DMS 273 (cell line): ENCODE data around the gene NBEA.
A peak's percentile ranks its signal among the peaks of the same experiment; 100 is the strongest.
"Not testable (repeated sequence)": the region's sequence is repeated elsewhere in the genome, so short reads cannot be mapped to it uniquely, and the experiment has no call there.

ENCODE experiments used
- DNase-seq: peaks from one replicate; lab custom pipeline; 2025; ENCODE audit not compliant: unreplicated experiment; lab: John Stamatoyannopoulos, UW

The NBEA gene, protein sequence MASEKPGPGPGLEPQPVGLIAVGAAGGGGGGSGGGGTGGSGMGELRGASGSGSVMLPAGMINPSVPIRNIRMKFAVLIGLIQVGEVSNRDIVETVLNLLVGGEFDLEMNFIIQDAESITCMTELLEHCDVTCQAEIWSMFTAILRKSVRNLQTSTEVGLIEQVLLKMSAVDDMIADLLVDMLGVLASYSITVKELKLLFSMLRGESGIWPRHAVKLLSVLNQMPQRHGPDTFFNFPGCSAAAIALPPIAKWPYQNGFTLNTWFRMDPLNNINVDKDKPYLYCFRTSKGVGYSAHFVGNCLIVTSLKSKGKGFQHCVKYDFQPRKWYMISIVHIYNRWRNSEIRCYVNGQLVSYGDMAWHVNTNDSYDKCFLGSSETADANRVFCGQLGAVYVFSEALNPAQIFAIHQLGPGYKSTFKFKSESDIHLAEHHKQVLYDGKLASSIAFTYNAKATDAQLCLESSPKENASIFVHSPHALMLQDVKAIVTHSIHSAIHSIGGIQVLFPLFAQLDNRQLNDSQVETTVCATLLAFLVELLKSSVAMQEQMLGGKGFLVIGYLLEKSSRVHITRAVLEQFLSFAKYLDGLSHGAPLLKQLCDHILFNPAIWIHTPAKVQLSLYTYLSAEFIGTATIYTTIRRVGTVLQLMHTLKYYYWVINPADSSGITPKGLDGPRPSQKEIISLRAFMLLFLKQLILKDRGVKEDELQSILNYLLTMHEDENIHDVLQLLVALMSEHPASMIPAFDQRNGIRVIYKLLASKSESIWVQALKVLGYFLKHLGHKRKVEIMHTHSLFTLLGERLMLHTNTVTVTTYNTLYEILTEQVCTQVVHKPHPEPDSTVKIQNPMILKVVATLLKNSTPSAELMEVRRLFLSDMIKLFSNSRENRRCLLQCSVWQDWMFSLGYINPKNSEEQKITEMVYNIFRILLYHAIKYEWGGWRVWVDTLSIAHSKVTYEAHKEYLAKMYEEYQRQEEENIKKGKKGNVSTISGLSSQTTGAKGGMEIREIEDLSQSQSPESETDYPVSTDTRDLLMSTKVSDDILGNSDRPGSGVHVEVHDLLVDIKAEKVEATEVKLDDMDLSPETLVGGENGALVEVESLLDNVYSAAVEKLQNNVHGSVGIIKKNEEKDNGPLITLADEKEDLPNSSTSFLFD (N-terminal part only)

DNA sequence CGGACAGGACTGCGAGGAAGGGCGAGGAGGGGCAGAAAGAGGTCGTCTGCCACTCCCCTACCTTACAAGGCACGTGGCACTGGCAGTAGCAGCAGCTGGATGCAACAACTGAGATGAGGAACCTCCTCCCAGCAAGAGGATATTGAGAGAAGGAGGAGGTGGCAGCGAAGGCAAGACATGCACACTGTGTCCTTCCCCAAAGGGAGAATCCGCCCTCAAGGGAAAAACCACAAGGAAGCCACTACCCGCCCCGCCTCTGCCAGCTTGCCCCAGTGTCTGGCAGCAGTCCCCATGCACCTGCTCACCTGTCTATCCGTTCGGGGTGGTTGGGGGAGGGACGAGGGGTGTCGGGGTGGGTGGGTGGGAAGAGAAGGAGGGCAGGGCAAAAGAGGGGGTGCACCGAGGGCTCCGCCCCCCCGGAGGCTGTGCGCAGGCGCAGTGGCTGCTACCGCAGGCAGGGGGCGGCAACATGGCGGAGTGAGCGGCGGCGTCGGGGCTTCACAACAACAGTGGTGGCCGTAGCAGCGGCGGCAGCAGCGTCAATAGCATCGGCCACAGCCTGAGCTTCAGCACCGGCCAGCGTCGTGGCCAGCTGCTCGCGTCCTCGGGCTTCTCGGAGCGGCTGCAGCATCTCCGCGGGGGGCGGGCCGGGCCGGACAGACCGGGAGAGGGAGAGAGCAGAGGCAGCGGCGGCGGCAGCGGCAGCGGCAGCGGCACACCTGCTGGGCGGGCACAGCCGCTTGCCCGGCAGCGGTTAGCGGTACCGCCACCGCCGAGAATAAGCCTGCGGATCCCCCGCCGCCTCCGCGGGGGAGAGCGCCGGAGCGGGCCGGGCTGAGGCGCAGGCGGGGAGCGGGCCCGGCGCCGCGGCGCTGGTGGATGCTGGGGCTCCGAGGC, at the start of gene NBEA:
TSS of gene NBEA (plus strand) at position 436 of the 897 bp plus-strand sequence. CDS start 551 bp downstream, outside the sequence.
- DNase-seq = peak; percentile 79

DNA sequence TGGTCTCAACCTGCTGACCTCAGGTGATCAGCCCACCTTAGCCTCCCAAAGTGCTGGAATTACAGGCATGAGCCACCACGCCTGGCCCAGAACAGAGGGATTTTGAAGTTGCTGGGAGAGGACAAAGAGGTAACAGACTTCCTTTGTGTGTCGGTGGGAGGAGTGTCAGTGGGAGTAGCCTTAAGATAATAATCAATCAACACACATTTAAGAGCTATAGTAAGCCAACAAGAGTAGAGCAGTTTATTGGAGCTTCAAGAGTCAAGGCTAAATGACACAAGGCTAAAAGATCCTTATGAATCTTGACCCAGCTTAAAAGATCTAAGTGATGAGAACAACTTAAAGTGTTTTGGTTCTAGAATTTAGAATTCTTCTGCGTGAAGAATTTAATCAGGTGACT, 47.3 kb upstream of the NBEA start:
- no peak for DNase-seq

DNA sequence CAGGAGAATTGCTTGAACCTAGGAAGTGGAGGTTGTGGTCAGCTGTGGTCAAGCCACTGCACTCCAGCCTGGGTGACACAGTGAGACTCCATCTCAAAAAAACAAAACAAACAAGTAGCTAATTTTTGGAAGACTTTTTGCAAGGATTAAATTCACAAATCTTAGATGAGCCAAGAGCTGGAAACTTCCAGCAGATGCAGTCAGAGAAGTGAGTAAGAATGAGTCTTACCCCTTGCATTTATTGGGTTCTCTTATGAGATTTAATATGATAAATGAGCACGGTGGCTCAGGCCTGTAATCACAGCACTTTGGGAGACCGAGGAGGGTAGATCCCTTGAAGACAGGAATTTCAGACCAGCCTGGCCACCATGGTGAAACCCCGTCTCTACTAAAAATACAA, 44.9 kb upstream of the NBEA start:
- no peak for DNase-seq

DNA sequence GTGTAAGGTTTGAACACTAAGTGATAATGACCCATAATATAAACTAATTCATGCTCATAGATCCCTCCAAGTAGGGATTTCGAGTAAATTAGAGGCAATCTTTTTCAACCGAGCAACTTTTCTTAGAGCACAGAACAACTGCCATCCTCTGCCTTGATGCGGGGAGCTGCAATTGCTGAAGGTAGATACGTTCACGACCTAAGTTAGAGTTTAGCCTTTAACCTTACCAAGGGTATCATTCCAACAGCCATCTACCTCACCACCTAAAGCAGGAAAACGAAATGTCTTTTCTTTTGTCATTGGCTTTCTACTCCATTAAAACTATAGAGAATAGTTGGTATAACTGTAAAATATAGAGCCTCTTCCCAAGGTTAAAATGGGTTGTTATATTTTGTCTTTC, 42.2 kb upstream of the NBEA start:
- no peak for DNase-seq

DNA sequence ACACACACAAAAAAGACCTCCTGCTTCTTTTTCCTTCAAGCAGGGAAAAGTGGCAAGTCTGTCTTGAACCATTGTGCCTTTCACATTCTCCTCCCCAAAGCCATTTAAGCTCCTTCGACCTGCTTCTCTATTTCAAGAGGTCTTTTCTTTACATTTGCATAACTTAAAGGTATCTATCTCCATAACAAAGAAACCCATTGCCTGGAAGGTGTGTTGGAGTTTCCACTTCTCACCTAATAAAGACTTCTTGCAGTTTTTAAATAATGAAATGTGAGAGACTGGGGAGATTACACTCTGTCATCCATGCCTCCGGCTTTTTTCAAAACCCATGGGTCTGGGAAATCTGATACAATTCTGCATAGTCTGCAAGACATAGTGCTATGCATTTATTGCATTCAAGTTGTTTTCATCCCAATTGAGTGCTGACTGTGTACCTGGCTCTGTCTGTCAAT, 41.8 kb upstream of the NBEA start:
- no peak for DNase-seq

DNA sequence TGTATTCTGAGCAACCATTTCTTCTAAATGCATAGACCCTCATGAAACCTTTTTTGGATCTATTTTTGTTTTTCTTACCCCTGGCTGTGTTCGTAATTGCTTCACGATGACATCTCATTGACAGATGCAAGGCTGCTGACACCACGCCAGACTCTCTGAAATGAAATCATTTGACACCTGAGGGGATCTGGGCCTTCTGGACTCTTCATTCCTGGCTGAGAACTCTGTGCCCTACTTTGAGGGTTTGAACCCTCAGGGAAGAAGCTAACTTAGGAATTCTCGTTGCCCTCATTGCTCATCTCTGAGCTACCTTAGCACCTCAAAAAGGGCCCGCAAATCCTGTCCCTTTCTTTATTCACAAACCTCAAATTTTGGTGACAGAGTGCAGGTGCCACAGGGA, 40.5 kb upstream of the NBEA start:
- no peak for DNase-seq

DNA sequence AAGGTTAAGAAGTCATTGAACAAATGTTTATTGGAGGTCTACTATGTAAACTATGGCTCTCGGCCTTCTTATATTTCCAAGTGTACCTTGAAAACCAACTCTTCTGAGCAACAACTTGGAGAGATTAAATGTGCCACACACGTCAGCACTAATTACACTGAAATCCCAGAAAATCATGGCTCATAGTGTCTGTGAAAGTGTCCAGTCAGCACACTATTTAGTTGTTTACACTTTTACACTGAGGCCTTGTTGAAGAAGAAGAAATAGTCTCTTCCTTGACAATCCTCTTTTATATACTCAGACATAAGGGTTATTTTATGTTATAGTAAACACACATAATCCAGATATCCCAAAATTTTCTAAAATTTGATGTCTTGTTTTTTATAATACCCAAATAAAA, 30.9 kb upstream of the NBEA start:
- no peak for DNase-seq

DNA sequence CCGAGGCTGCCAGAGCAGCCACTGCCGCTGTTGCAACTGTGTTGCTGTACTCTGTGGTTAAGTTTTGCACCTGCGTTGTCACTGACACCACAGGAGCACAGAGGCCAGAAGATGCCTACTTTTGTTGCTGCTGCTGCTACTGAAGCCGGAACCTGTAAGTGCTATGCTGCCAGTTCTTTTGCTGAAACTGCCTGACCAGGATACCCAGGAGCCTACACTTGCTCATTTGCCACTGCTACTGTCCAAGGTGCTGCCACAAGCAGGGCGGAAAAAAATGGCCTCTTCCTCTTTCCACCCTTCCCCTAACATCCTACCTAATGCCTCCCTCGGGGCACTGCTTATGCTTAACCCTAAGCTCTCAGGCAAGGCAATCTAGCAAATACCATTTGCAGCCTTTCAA, 29.0 kb upstream of the NBEA start:
- DNase-seq = no peak

DNA sequence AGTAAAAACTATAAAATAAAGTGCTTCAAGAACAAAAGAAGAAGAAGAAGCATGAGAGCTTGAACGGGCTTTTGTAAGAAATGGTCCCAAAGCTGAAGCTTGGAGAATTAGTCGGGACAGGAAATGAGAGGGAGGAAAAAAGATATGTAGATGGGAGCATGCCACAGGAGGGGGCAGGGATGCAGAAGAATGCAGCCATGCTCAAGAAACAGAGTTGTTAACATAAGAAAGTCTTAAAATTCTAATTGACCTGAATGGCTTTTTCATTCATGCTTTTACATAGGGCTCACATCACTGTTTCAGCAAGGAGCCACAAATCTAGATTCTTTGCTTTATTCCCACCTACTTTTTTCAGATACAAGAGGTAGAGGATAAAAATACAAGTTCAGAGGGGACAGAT, 27.7 kb upstream of the NBEA start:
- no peak for DNase-seq

DNA sequence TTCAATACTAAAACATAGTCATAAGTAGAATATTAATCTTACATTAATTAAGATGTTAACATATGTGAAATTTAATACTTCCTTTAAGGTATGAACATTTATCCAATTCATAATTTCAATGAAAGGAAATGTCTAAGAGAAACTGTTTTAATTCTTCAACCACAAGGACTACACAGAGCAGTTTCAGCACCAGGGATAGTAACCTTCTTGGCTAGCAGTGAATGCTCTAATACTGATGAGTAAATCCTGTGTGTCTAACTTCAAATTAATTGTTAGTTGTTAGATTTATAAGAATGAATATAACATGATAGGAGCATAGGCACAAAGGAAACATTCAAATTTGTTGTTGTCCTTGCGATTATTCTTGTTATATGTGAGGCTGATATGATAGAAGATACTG, 15.6 kb upstream of the NBEA start:
- peak; percentile 6 for DNase-seq

DNA sequence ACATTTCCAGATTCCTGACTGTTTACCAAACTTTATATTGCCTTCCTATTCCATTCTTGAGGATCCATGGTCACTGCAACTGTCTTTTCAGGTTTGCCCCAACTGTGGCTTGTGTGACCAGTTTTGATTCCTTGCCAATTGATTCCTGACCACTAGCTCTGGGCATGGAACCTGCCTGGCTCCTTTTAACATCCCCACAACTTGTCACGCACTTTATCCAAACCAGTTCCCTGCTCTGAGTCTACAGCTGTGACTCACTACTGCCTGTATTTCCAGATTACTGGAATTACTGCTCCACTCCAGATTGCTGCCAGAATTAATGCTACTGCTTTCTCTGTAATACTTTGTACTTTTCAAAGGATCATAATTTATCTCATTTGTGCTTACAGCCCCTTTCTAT, 13.4 kb upstream of the NBEA start:
- not testable (repeated sequence) for DNase-seq

DNA sequence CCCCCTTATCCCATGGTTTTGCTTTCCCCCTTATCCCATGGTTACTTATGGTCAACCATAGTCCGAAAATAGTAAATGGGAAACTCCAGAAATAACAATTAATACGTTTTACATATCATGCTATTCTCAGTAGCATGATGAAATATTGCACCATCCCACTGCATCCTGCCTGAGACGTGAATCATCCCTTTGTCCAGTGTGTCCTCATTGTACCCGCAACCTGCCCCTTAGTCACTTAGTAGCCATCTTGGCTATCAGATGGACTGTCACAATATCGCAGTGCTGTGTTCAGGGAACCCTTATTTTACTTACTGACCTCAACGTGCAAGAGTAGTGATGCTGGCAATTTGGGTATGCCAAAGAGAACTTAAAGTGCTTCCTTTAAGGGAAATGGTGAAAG, 10.5 kb upstream of the NBEA start:
- DNase-seq = no peak

DNA sequence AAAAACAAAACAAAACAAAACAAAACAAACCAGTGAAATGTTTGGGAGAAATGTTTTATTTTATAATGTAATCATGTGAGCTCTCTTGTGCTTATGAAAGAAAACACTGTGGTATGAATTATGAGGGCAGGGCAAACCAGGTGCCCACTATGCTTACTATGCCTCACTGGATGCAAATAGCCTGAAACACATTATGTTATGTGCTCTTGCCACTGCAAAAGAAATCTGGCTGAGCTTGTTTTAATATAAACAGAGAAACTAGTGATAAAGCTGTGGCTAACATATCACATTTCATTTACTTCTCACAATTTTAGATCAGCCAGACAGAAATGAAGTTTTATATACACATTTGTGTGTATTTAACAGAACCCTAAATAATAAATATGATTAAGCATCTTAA, 8.7 kb upstream of the NBEA start:
- DNase-seq = no peak

DNA sequence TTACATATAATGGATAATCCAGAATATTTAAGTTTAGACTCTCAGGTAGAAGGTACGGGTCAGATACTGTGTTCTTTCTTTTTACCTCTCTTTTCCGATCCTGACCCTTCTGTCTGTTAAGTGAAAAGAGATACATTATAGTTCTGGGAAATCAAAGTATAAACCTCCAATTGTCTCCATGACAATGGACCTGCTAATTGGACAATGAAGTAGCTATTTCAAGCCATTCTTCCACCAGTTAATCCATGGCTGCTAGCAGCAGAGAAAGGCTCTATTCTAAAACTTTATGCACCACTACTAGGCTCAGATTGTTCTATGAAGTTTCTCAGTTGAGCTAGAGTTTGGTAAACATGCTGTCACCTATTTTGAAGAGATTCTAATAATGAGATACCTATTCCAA, 8.3 kb upstream of the NBEA start:
- DNase-seq = no peak

DNA sequence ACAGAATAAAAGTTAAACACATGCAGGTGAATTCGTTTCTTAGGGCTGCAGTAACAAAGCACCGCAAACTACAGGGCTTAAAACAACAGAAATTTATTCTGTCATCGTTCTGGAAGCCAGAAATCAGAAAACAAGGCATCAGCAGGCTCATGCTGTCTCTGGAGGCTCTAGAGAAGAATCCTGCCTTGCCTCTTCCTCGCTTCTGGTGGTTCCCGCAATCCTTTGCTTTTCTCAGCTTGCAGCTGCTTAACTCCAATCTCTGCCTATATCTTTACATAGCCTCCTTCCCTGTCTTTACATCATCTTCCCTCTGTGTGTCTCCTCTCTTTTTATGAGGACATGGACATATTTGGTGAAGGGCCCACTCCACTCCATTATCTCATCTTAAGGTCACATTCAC, 6.2 kb upstream of the NBEA start:
- no peak for DNase-seq

DNA sequence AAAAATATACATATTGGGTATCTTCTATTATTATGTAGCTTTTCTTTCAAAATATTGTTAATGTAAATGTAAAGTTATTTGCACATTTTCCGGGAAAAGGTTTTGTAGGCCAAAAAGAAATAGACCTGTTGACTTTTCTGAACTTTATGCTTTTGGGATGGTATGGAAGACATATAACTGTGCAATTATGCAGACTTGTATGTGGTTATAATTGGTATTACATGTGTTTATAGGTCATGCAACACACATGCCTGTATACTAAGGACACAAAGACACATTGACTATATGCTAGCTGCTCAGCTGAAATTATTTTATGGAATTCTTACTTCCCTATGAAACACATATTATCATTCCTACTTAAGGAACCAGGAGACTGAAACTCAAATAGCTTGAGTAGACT, 2.3 kb upstream of the NBEA start:
- DNase-seq = no peak

DNA sequence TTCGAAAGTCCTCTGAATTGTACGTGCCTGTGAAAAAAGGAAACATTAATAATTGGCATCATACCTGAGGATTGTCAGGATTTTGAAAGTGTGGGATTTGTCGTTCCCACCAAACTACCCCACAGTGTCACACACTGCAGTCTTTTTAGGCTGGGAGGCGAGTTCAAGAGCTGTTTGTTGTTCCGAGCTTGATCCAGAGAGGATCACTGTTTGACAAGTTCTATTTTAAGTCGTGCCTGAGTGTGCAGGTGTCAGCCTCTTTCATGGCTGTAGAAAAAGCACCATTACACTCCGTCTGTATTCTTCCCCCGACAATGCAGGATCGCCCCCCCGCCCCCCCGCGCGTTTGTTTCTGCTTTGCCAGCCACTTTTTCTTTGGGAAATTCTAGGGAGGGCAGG, 635 bp upstream of the NBEA start:
- DNase-seq = no peak

DNA sequence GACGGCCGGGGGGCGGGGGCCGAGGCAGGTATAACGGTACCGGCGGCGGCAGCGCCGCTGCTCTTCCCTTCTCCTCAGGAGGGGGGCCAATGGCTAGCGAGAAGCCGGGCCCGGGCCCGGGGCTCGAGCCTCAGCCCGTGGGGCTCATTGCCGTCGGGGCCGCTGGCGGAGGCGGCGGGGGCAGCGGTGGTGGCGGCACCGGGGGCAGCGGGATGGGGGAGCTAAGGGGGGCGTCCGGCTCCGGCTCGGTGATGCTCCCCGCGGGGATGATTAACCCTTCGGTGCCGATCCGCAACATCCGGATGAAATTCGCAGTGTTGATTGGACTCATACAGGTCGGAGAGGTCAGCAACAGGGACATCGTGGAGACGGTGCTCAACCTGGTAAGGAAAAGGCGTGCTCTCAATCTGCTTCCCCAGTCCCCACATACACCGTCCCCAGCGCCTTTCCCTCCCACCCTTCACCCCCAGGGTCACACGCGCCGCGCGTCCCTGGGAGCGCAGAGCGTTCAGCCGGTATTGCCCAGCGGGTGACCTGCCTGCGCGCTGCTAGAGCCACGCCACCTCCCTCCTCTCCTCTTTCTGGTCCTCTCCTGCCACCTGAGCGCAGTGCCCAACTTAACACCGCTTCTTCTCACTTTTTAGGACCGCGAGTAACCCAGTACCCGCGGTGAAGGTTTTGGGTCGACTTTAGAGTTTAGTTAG, 814 bp downstream of the NBEA start:
- DNase-seq = peak; percentile 62

DNA sequence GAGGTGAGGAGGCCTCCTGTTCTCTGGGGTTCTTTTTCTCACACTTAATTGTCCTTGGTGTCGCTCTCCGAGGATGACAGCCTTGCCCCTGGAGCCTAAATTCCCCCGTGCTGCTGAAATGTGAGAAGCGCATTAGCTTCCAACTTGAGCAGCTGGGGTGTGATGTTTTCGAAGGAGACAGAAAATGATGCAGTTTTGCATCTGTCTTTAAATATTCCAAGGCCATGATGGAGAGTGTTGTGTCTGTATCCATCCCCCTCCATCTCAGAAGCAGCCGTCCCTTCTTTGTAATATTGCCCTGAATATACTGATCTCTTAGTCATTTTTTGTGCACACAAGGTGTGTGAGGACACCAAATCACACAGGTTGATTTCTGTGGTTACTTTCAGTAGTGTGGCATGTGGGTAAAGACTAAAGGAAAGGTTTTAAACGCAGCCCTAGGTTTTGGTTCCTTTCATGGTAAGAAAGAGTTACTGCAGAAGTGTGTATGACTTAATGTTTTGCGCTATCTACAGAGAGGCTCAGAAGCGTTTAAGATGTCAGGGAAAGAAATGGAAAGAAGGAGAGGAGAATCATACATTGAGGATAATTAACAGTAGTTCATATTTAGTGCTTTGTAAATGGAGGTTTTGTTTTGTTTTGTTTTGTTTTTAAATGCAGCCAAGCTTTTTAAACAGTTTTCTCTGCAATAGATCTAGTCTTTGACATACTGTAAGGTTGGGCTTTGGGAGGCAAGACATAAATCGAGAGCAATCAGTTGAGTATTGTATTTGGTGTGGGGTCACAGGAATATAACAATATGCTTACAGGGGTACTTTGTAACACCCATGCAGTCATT, 1.6 kb downstream of the NBEA start:
- peak; percentile 62 for DNase-seq
